GM12875 (cell line): ENCODE results near the gene FAM20B.

ENCODE experiments used
- H3K4me3 ChIP-seq: one replicate; pipeline ENCODE4 v1.5.1; 2011; ENCODE audit warnings: low read depth, low read length, control low read depth
- TF ChIP-seq, protein P1 (sequence below): IDR thresholded peaks from 2 replicates; pipeline ENCODE4 v1.5.1; 2011; ENCODE audit warnings: low read depth, mild to moderate bottlenecking, control low read depth, inconsistent platforms, low read length, moderate library complexity, borderline replicate concordance; ENCODE audit not compliant: insufficient read depth

FAM20B gene

GRCh38 chr1:179081687-179082332 lies 56.1 kb downstream of the FAM20B start, which contains the start of gene TOR3A:
TSS of gene TOR3A (plus strand) at chr1:179082070. CDS start at chr1:179082129, 59 bp downstream.
- peak within 1 kb of the TSS; percentile 67 for H3K4me3 ChIP-seq
- TF ChIP-seq, protein P1, sequence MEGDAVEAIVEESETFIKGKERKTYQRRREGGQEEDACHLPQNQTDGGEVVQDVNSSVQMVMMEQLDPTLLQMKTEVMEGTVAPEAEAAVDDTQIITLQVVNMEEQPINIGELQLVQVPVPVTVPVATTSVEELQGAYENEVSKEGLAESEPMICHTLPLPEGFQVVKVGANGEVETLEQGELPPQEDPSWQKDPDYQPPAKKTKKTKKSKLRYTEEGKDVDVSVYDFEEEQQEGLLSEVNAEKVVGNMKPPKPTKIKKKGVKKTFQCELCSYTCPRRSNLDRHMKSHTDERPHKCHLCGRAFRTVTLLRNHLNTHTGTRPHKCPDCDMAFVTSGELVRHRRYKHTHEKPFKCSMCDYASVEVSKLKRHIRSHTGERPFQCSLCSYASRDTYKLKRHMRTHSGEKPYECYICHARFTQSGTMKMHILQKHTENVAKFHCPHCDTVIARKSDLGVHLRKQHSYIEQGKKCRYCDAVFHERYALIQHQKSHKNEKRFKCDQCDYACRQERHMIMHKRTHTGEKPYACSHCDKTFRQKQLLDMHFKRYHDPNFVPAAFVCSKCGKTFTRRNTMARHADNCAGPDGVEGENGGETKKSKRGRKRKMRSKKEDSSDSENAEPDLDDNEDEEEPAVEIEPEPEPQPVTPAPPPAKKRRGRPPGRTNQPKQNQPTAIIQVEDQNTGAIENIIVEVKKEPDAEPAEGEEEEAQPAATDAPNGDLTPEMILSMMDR = no peak

- TF ChIP-seq, protein P1 = no peak
- peak overlapping the region; percentile 67 for H3K4me3 ChIP-seq
Measured at GRCh38 chr1:179082333-179082998, 56.8 kb downstream of the FAM20B start.

GRCh38 chr1:179082999-179083335 lies 57.3 kb downstream of the FAM20B start:
- TF ChIP-seq, protein P1 = no peak
- H3K4me3 ChIP-seq = peak overlapping the region; percentile 67

- H3K4me3 ChIP-seq = no peak overlapping the region
- TF ChIP-seq, protein P1 = no peak
Measured at GRCh38 chr1:179083533-179083932, 57.8 kb downstream of the FAM20B start.

DNA sequence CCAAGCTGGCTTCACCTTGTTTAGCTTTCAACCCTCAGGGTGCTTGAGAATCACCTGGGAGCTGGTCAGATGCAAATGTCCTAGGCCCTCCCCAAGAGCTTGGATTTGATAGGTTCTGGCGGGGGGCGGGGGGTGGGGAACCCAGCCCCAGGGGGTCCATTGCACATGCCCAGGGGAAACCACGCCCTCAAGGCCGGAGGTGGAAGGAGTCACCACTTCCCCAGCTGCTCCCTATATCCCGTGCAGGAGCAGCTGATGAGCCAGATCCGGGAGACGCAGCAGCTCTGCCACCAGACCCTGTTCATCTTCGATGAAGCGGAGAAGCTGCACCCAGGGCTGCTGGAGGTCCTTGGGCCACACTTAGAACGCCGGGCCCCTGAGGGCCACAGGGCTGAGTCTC lies 62.0 kb downstream of the FAM20B start:
- TF ChIP-seq, protein P1 = no peak
- H3K4me3 ChIP-seq = no peak overlapping the region

DNA sequence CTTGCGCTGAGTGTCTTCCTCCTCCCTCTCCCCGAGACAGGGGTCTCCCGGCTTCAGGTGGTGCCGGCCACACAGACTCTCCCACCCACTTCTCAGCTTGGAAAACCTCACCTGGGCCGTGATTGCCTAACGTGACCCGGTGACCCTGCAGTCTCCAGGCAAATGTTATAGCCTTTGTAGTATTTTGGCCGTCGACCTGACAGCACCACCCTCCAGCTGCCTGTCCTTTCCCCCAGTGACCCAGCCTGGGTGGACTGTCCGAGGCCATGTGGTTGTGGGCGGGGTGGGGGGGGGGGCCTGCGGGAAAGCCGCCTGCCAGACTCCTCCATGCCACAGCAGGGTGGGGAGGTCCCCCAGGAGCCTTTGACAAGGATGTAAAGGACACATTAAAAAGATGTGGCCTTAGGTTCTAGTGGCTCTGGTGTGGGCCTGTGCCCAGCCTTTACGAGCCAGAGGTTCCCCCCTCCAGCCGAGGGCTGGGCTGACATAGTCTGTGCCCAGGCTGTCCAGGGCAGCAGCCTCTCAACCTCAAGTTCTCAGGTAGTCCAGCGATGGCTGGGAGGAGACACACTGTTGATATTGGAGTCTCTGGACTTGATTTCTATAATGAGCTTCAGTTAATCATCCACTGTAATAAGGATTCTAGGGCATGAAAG lies 64.3 kb downstream of the FAM20B start:
- TF ChIP-seq, protein P1 = no peak
- no peak overlapping the region for H3K4me3 ChIP-seq
